Measurements from ENCODE around the gene SMPD1.

Gene SMPD1

DNA sequence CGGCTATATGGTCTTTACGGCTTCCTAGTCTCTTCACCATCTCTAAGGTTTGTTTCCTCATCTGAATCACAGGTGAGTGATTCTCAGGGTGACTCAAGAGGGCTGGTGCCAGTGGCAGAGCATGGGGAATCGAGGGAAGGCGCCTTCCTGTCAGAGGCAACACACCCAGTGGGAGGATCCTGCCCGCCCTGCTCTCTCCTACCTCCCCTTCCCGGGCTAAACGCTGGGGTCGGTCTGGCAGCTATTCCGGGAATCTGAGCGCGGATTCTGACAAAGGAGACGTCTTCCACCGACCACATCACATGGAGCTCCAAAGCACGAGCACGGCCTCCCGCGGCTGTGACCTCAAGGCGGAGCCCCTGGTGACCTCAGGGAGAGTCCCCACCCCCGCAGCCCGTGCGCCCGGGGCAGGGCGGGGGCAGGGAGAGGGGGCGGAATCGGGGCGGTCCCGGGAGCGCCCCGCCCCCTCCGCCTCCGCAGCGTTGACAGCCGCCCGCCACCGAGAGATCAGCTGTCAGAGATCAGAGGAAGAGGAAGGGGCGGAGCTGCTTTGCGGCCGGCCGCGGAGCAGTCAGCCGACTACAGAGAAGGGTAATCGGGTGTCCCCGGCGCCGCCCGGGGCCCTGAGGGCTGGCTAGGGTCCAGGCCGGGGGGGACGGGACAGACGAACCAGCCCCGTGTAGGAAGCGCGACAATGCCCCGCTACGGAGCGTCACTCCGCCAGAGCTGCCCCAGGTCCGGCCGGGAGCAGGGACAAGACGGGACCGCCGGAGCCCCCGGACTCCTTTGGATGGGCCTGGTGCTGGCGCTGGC is at the start of gene SMPD1:
Gene SMPD1 (plus strand): TSS at position 570 of the 813 bp plus-strand sequence. CDS start 125 bp downstream, at position 695.
- DNase-seq (ENCODE audit: extremely low read depth in 1 of 2, low read depth in 1 of 2): peak; percentile 88 to 94

GRCh38 chr11:6345366-6345765 is 44.9 kb upstream of the SMPD1 start:
- no peak for DNase-seq (ENCODE audit: extremely low read depth in 1 of 2, low read depth in 1 of 2)

- DNase-seq (ENCODE audit: extremely low read depth in 1 of 2, low read depth in 1 of 2): no peak
These were observed 40.2 kb upstream of the SMPD1 start for GRCh38 chr11:6350043-6350442.

DNA sequence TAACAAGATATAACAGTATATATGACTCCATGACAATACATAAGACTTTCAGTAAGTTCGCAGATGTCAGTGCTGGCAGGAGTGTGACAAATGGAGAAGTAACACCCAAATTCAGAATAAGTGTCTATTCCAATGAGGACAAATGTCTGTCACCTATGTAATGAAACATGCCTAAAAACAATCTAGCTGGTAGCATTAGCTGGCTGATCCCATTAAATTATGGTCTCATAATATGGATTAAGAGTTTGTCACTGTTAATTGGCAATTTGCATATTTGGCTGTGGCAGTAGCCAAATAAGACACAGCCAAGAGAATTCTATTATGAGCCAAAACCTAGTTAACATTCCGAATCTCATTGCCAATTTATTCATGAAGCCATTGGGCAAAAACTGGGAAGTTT is 39.8 kb upstream of the SMPD1 start:
- DNase-seq (ENCODE audit: extremely low read depth in 1 of 2, low read depth in 1 of 2): no peak

DNA sequence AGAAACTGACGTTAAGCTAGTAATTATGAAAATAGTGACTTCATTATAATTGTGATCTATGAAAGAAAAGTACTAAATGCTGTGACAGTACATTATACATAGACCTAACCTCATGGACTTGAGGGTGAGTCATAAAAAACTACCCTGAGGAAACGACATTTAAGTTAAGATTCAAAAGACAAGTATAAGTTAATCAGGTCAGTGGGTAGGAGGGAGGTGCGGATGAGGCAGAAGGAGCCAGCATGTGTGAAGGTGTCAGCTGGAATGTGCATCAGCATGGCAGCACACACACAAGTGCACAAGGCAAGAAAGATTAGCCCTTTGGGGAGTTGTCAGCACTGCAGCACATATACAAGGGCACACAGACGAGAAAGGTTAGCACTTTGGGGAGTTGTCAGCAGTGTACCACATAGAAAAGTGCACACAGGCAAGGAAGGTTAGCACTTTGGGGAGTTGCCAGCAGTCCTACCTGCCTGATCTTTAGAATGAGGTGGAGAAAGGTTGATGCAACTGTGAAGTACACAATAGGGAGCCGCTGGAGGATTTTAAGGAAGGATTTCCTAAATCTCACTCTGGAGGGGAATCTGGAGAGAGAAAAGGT is 38.4 kb upstream of the SMPD1 start:
- DNase-seq (ENCODE audit: extremely low read depth in 1 of 2, low read depth in 1 of 2): peak in 1 of 2 donors; percentile 16

- peak in 1 of 2 donors; percentile 33 for DNase-seq (ENCODE audit: extremely low read depth in 1 of 2, low read depth in 1 of 2)
These were observed 36.8 kb upstream of the SMPD1 start for GRCh38 chr11:6353367-6353987.

GRCh38 chr11:6354651-6355485 is 35.4 kb upstream of the SMPD1 start:
- DNase-seq (ENCODE audit: extremely low read depth in 1 of 2, low read depth in 1 of 2): no peak

DNA sequence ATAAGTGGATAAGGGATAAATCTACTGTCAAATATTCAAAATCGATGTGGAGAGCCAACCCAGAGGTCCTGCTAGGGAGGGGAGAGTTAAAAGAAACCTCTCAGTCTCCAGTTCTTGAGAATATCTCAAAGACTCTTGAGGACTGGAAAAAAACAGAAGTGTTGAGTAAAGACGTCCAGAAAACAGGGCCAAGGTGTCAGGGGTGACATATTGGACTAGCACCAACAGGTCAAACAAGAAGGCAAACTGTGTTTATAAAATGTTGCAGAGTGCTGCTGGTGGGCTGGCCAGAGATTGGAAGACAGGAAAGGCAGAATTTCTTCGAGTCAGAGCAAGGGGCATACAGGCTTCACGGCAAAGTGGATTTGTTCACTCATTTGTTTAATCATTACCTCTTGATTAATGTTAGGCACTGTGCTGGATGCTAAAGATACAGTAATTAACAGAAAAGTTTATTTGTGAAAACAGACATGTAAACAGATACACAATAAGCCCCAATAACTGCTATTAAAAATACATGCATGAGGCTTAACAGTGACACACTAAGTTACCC is 33.7 kb upstream of the SMPD1 start:
- no peak for DNase-seq (ENCODE audit: extremely low read depth in 1 of 2, low read depth in 1 of 2)

- peak; percentile 32 to 56 for DNase-seq (ENCODE audit: extremely low read depth in 1 of 2, low read depth in 1 of 2)
These were observed 33.1 kb upstream of the SMPD1 start for GRCh38 chr11:6357222-6357621.

- DNase-seq (ENCODE audit: extremely low read depth in 1 of 2, low read depth in 1 of 2): no peak
These were observed 30.1 kb upstream of the SMPD1 start for GRCh38 chr11:6360183-6360582.

- DNase-seq (ENCODE audit: extremely low read depth in 1 of 2, low read depth in 1 of 2): no peak
These were observed 27.9 kb upstream of the SMPD1 start for GRCh38 chr11:6362185-6362872.

- peak; percentile 53 to 64 for DNase-seq (ENCODE audit: extremely low read depth in 1 of 2, low read depth in 1 of 2)
These were observed 27.2 kb upstream of the SMPD1 start for GRCh38 chr11:6362873-6363678.

DNA sequence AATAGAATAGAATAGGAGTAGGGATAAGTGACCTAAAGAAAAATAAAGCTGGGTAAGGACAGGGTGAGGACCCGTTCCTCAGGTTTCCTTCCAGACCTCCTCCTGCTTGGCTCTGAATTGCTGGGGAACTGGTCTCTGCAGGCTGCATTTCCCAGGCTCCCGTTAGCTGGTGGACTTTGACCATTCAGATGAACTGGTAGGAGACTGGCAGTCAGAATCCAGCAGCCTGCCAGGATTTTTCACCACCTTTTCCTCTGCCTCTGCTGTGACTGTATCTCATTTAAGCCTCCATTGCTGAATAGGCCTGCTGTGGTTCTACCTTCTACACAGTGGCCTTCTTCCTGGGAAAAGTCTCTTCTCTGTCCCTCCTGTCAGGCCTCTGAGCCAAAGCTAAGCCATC is 24.6 kb upstream of the SMPD1 start:
- DNase-seq (ENCODE audit: extremely low read depth in 1 of 2, low read depth in 1 of 2): no peak

- DNase-seq (ENCODE audit: extremely low read depth in 1 of 2, low read depth in 1 of 2): no peak
These were observed 18.4 kb upstream of the SMPD1 start for GRCh38 chr11:6371825-6372224.

DNA sequence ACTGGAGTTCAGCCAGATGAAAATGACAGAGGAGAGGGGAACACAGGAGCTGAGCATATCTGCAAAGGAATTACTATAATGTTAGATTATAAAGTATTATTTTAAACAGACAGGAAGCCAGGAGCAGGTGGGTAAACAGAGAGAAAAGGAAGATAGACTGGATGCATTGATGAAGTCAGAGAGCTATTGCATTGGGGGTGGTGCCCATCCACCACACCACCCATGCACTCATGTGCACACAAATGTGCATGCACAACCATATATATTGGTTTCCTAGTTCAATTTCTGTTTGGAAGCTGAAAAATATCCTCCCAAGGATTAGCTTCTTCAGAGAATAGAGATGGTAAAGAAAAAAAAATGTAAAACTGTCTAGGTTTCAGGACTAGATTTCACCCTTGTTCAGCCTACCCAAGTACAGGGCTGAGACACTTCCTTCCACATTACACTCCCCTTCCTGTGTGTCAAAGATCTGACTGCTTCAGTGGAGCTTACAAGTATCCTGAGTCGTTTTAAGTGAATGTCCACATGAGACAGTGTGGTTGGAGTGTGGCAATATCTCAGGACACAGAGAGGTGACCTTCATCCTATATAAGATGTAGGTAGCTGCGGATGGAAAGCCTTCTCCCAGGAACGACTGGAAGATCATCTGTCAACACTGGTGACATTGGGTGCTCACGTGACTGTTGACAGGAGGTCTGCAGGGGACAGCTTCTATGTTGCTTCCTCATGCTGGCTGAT is 12.2 kb upstream of the SMPD1 start:
- DNase-seq (ENCODE audit: extremely low read depth in 1 of 2, low read depth in 1 of 2): no peak

GRCh38 chr11:6378640-6378989 is 11.7 kb upstream of the SMPD1 start:
- DNase-seq (ENCODE audit: extremely low read depth in 1 of 2, low read depth in 1 of 2): no peak

- no peak for DNase-seq (ENCODE audit: extremely low read depth in 1 of 2, low read depth in 1 of 2)
These were observed 5.1 kb upstream of the SMPD1 start for GRCh38 chr11:6385046-6385777.
